HCT116 (cell line): ENCODE results near the gene SCN8A. TPM values are rescaled to one million over a fixed set of nuclear protein-coding genes. Genes with fewer than 3 reads are reported as not detected.

ENCODE experiments used
- ATAC-seq: fragments of 200-7000 bp; cut with Tn5 transposase; 2 replicates; pipeline ENCODE4 v1.9.1; 2020; ENCODE audit warnings: mild to moderate bottlenecking, moderate library complexity
- BruUV-seq: library from RNA; stranded (reverse); fragments of 400-500 nt; replicated peaks from 2 replicates; lab custom pipeline; 2021; lab: Mats Ljungman, UMichigan
- CTCF ChIA-PET: fragments of 300-600 bp; sonication (Branson Sonifier 250); formaldehyde crosslinking; loops from one replicate; lab custom pipeline; 2021; ENCODE audit warnings: antibody characterized with exemption; lab: Charles Lee
- POLR2A ChIA-PET: fragments of 300-600, 350-600 bp; sonication (Branson Sonifier 250); formaldehyde crosslinking; loops from one replicate; lab custom pipeline; 2021; ENCODE audit warnings: antibody characterized with exemption; lab: Charles Lee
- RAD21 ChIA-PET, 2 experiments: fragments of 300-600 bp; sonication (Branson Sonifier 250); formaldehyde crosslinking; loops; one replicate each; lab custom pipeline; 2023; ENCODE audit warnings: low total read pairs in 2 of 2; ENCODE audit not compliant: uncharacterized antibody in 2 of 2, unreplicated experiment in 2 of 2, low non-redundant PET in 1 of 2; lab: Charles Lee
- DNase-seq: peaks from one replicate; pipeline ENCODE4 v3.0.0-alpha.2; 2010; ENCODE audit warnings: low read depth, low spot score
- H2AFZ ChIP-seq: fragments of 200-600 bp; shearing (Covaris generic), sonication (generic); 2 replicates; pipeline ENCODE4 v1.6.1; 2017; ENCODE audit warnings: low read depth, mixed run types, mixed read lengths, antibody characterized with exemption, low read length; ENCODE audit not compliant: poor library complexity, severe bottlenecking
- H3K27ac ChIP-seq: 2 replicates; pipeline ENCODE4 v1.5.1; 2012; ENCODE audit warnings: low read depth, low read length
- H3K27me3 ChIP-seq: fragments of 200-600 bp; sonication (generic); 2 replicates; pipeline ENCODE4 v1.6.1; 2016; ENCODE audit warnings: mixed run types, low read length, mixed read lengths; ENCODE audit not compliant: insufficient read depth
- H3K36me3 ChIP-seq, 2 experiments: fragments of 200-500 bp in 1 of 2; fragments of 200-600 bp in 1 of 2; sonication (Bioruptor generic) in 1 of 2; sonication (generic) in 1 of 2; 2 replicates each; pipeline versions ENCODE4 v1.5.1 to v1.6.1; 2014 to 2016; ENCODE audit warnings: low read length in 2 of 2, inconsistent platforms in 1 of 2, mixed read lengths in 1 of 2, mixed run types in 1 of 2; ENCODE audit not compliant: insufficient read depth in 2 of 2, control insufficient read depth in 1 of 2
- H3K4me1 ChIP-seq, 2 experiments: fragments of 200-600 bp in 1 of 2; sonication (generic) in 1 of 2; 2 replicates each; pipeline versions ENCODE4 v1.5.1 to v1.6.1; 2012 to 2017; ENCODE audit warnings: low read length in 2 of 2, inconsistent platforms in 1 of 2, mild to moderate bottlenecking in 1 of 2, mixed read lengths in 1 of 2, mixed run types in 1 of 2, moderate library complexity in 1 of 2; ENCODE audit not compliant: insufficient read depth in 2 of 2, control insufficient read depth in 1 of 2
- H3K4me2 ChIP-seq: fragments of 200-600 bp; sonication (generic); 2 replicates; pipeline ENCODE4 v1.6.1; 2017; ENCODE audit warnings: mixed run types, low read length, mixed read lengths
- H3K4me3 ChIP-seq, 2 experiments: fragments of 200-600 bp in 1 of 2; sonication (generic) in 1 of 2; replicated peaks in 1 of 2; 2 replicates each; pipeline ENCODE4 v1.5.1; 2011 to 2016; ENCODE audit warnings: low read length in 2 of 2, control low read depth in 1 of 2, low read depth in 1 of 2, mild to moderate bottlenecking in 1 of 2, mixed read lengths in 1 of 2, mixed run types in 1 of 2
- H3K79me2 ChIP-seq: fragments of 200-600 bp; sonication (generic); 2 replicates; pipeline ENCODE4 v1.6.1; 2017; ENCODE audit warnings: mild to moderate bottlenecking, mixed run types, low read length, moderate library complexity, mixed read lengths; ENCODE audit not compliant: insufficient read depth
- H3K9ac ChIP-seq: fragments of 200-600 bp; sonication (generic); 2 replicates; pipeline ENCODE4 v1.6.1; 2016; ENCODE audit warnings: low read length, mixed read lengths
- H3K9me2 ChIP-seq: fragments of 200-600 bp; sonication (generic), shearing (Covaris generic); 2 replicates; pipeline ENCODE4 v1.6.1; 2017; ENCODE audit warnings: mixed run types, mild to moderate bottlenecking, moderate library complexity; ENCODE audit not compliant: insufficient read depth
- H3K9me3 ChIP-seq, 2 experiments: fragments of 200-500 bp in 1 of 2; fragments of 200-600 bp in 1 of 2; sonication (Bioruptor generic) in 1 of 2; sonication (generic) in 1 of 2; 2 replicates each; pipeline ENCODE4 v1.6.1; 2014 to 2017; ENCODE audit warnings: low read length in 2 of 2, mixed read lengths in 2 of 2, inconsistent platforms in 1 of 2, low read depth in 1 of 2, mild to moderate bottlenecking in 1 of 2, mixed run types in 1 of 2, moderate library complexity in 1 of 2; ENCODE audit not compliant: control insufficient read depth in 1 of 2, insufficient read depth in 1 of 2
- H4K20me1 ChIP-seq: fragments of 200-600 bp; sonication (generic), shearing (Covaris generic); 2 replicates; pipeline ENCODE4 v1.6.1; 2017; ENCODE audit warnings: mixed run types, mild to moderate bottlenecking, moderate library complexity; ENCODE audit not compliant: insufficient read depth
- CBX3 ChIP-seq: IDR thresholded peaks from 2 replicates; pipeline ENCODE4 v1.6.1; 2012; ENCODE audit warnings: low read depth
- CEBPB ChIP-seq: IDR thresholded peaks from 2 replicates; pipeline ENCODE4 v1.6.1; 2012; ENCODE audit warnings: low read depth
- CTCF ChIP-seq, 3 experiments: fragments of 200-600 bp in 1 of 3; sonication (generic) in 1 of 3; IDR thresholded peaks in 2 of 3; conservative IDR thresholded peaks in 1 of 3; 2 replicates each; pipeline ENCODE4 v1.5.1; 2012 to 2017; ENCODE audit warnings: low read depth in 2 of 3, low read length in 2 of 3, antibody characterized with exemption in 1 of 3, borderline replicate concordance in 1 of 3, control low read depth in 1 of 3, mild to moderate bottlenecking in 1 of 3, mixed read lengths in 1 of 3, mixed run types in 1 of 3, moderate library complexity in 1 of 3; ENCODE audit not compliant: insufficient read depth in 1 of 3
- RAD21 ChIP-seq: IDR thresholded peaks from 2 replicates; pipeline ENCODE4 v1.6.1; 2012; ENCODE audit warnings: low read depth, mild to moderate bottlenecking
- intact Hi-C: fragments of 100-400 bp; cut with micrococcal nuclease; formaldehyde crosslinking; loops from 2 replicates; pipeline ENCODE4 v1.10.0; 2022
- total RNA-seq: library from RNA; stranded (reverse); gene quantifications from one replicate; pipeline ENCODE4 v1.2.1, GENCODE V29; 2021; ENCODE audit not compliant: unreplicated experiment

Gene SCN8A
- total RNA-seq, 1 experiment from 2014 or later: 7.1 TPM

- RAD21 ChIA-PET: interaction anchor here (0.8 to 1.4 kb wide), 4 partner anchors 51 to 453 kb away, joined by 3 to 4 read pairs (median 4); no protein-coding TSS in a partner anchor
- Histone ChIP-seq H3K9me2 (no peaks in the 10 kb centered on the region), H3K27me3 (no peaks in the 10 kb centered on the region), H3K27ac (no peak overlapping the region), H3K9me3 (no peaks in the 10 kb centered on the region), H3K4me2 (no peak overlapping the region), H4K20me1 (no peaks in the 10 kb centered on the region), H3K4me1 (peaks cover 10 to 26% of the 10 kb centered on the region in 2 experiments), H3K79me2 (no peaks in the 10 kb centered on the region), H3K9ac (no peak overlapping the region), H2AFZ (no peak overlapping the region), H3K36me3 (no peaks in the 10 kb centered on the region), H3K4me3 (no peak overlapping the region)
- ATAC-seq (peak; percentile 67), DNase-seq (peak; percentile 59)
- no TSS peak for BruUV-seq
- POLR2A ChIA-PET: interaction anchor here (1.0 kb wide), 1 partner anchor 403 kb away, joined by 3 read pairs; no protein-coding TSS in a partner anchor
- CTCF ChIA-PET: interaction anchor here (0.7 to 2.4 kb wide), 20 partner anchors 8 to 555 kb away, joined by 3 to 54 read pairs (median 5); partner anchors contain the start of gene SLC4A8
- TF ChIP-seq RAD21: peak; percentile 86
- no peak; the same call in 1 of the 2 replicates for TF ChIP-seq CBX3
- peak; percentile 67 to 74 (median 69) for TF ChIP-seq CTCF (IDR thresholded peaks at IDR 0.05 in 2 of 3, conservative IDR thresholded peaks at IDR 0.05 in 1 of 3; ENCODE audit: borderline replicate concordance in 1 of 3, insufficient read depth in 1 of 3, low read depth in 2 of 3, low read length in 2 of 3)
- intact Hi-C loops: loop anchor here (1.0 to 2.0 kb wide), 2 partner anchors 291 to 403 kb away; no protein-coding TSS in a partner anchor
Measured at GRCh38 chr12:51823875-51824565, 233.0 kb downstream of the SCN8A start.

DNA sequence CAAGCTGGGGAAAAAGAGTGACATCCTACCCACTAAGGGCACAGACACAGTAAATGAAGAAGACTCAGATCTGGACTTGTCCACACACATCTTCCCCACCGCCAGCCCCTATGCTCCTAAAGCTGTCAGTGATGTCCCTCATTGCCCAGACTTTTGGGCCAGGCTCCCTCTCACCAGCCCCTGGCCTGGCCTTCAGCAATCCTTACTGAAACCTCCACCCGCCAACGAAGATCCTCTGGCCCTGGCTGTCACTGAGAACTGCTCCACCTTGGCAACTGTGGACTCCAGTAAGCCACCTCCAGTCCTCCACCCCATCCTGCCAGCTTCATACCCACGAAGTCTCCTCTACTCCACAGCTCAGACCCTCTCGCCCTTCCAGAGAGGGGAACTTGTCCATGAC is 234.2 kb downstream of the SCN8A start:
- intact Hi-C loops: loop anchor here (2.0 to 5.0 kb wide), 3 partner anchors 52 to 292 kb away; no protein-coding TSS in a partner anchor
- BruUV-seq: no TSS peak
- Histone ChIP-seq H3K4me1 (peaks cover 8 to 19% of the 10 kb centered on the region in 2 experiments), H3K9me3 (no peaks in the 10 kb centered on the region), H2AFZ (no peak overlapping the region), H3K4me3 (no peak overlapping the region), H3K9me2 (no peaks in the 10 kb centered on the region), H3K27me3 (no peaks in the 10 kb centered on the region), H3K79me2 (no peaks in the 10 kb centered on the region), H4K20me1 (no peaks in the 10 kb centered on the region), H3K27ac (no peak overlapping the region), H3K4me2 (no peak overlapping the region), H3K9ac (no peak overlapping the region), H3K36me3 (no peaks in the 10 kb centered on the region)
- ChIA-PET CTCF (interaction anchor here (2.4 kb wide), 1 partner anchor 403 kb away, joined by 54 read pairs; the partner anchor contains the start of gene SLC4A8), POLR2A (no interaction called here), RAD21 (interaction anchor here (0.6 to 0.7 kb wide), 2 partner anchors 50 to 52 kb away, joined by 3 read pairs; no protein-coding TSS in a partner anchor)
- ATAC-seq (no peak), DNase-seq (no peak)
- no peak for TF ChIP-seq CTCF (IDR thresholded peaks at IDR 0.05 in 2 of 3, conservative IDR thresholded peaks at IDR 0.05 in 1 of 3; ENCODE audit: borderline replicate concordance in 1 of 3, insufficient read depth in 1 of 3, low read depth in 2 of 3, low read length in 2 of 3)
- no peak for TF ChIP-seq CEBPB
